Measurements from ENCODE around the gene MALAT1. TPM values are rescaled to one million over a fixed set of nuclear protein-coding genes. Genes with fewer than 3 reads are reported as not detected.

MALAT1 gene
- total and polyA plus RNA-seq, 2 experiments from 2014 or later: 2,206 to 6,020 TPM

DNA sequence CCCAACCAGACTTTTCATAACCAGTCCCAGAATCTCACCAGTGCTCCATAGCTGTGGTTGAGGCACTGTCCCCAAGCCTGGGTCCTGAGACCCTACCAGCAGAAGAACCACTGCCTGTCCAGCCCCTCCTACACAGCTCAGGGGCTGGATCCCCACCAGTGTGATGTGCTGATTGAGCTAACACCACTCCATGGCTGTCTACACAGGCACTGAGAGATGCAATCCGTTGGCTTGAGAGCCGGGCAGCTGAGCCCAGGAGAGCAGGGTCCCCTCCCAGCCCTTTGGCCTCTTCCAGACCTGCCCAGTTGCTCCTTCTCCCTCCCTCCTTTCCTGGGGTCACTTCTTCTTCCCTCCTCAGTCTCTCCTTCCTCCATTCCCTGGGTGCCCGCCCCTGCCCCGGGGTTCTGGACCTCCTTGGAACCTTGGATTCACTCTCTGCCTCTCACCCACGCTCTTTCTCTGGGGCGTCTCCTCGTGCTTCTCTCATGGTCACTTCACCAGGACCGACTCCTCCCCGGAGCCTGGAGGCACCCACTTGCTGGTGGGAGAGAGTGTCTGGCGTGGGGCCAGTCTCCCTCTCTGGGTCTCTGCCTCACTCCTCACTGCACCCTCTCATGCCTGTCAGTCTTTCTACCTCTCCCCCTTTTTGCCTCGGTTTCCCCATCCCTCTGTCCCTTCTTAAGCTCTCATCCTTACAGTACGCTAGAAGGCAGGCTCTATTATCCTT lies 25.3 kb downstream of the MALAT1 start:
- peak overlapping the region; percentile 55 for H3K4me3 ChIP-seq
- peaks cover 3% of the 10 kb centered on the region for H3K4me1 ChIP-seq (ENCODE audit: insufficient read depth)
- DNase-seq (ENCODE audit: low spot score) (no peak), ATAC-seq (peak; percentile 5; the same call in 2 of the 3 replicates)
- H4K20me1 ChIP-seq (replicated peaks; ENCODE audit: insufficient read depth): no peaks in the 10 kb centered on the region; the same call in 1 of the 2 replicates
- TF ChIP-seq STAT1 (IDR thresholded peaks at IDR 0.05; ENCODE audit: unreplicated experiment): no peak
- TF ChIP-seq JUNB (IDR thresholded peaks at IDR 0.05; ENCODE audit: unreplicated experiment): no peak
- TF ChIP-seq, protein P1, sequence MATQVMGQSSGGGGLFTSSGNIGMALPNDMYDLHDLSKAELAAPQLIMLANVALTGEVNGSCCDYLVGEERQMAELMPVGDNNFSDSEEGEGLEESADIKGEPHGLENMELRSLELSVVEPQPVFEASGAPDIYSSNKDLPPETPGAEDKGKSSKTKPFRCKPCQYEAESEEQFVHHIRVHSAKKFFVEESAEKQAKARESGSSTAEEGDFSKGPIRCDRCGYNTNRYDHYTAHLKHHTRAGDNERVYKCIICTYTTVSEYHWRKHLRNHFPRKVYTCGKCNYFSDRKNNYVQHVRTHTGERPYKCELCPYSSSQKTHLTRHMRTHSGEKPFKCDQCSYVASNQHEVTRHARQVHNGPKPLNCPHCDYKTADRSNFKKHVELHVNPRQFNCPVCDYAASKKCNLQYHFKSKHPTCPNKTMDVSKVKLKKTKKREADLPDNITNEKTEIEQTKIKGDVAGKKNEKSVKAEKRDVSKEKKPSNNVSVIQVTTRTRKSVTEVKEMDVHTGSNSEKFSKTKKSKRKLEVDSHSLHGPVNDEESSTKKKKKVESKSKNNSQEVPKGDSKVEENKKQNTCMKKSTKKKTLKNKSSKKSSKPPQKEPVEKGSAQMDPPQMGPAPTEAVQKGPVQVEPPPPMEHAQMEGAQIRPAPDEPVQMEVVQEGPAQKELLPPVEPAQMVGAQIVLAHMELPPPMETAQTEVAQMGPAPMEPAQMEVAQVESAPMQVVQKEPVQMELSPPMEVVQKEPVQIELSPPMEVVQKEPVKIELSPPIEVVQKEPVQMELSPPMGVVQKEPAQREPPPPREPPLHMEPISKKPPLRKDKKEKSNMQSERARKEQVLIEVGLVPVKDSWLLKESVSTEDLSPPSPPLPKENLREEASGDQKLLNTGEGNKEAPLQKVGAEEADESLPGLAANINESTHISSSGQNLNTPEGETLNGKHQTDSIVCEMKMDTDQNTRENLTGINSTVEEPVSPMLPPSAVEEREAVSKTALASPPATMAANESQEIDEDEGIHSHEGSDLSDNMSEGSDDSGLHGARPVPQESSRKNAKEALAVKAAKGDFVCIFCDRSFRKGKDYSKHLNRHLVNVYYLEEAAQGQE (IDR thresholded peaks at IDR 0.05; ENCODE audit: unreplicated experiment): no peak
- no peak for TF ChIP-seq NANOG (IDR thresholded peaks at IDR 0.05; ENCODE audit: borderline replicate concordance)
- TF ChIP-seq, protein P2, sequence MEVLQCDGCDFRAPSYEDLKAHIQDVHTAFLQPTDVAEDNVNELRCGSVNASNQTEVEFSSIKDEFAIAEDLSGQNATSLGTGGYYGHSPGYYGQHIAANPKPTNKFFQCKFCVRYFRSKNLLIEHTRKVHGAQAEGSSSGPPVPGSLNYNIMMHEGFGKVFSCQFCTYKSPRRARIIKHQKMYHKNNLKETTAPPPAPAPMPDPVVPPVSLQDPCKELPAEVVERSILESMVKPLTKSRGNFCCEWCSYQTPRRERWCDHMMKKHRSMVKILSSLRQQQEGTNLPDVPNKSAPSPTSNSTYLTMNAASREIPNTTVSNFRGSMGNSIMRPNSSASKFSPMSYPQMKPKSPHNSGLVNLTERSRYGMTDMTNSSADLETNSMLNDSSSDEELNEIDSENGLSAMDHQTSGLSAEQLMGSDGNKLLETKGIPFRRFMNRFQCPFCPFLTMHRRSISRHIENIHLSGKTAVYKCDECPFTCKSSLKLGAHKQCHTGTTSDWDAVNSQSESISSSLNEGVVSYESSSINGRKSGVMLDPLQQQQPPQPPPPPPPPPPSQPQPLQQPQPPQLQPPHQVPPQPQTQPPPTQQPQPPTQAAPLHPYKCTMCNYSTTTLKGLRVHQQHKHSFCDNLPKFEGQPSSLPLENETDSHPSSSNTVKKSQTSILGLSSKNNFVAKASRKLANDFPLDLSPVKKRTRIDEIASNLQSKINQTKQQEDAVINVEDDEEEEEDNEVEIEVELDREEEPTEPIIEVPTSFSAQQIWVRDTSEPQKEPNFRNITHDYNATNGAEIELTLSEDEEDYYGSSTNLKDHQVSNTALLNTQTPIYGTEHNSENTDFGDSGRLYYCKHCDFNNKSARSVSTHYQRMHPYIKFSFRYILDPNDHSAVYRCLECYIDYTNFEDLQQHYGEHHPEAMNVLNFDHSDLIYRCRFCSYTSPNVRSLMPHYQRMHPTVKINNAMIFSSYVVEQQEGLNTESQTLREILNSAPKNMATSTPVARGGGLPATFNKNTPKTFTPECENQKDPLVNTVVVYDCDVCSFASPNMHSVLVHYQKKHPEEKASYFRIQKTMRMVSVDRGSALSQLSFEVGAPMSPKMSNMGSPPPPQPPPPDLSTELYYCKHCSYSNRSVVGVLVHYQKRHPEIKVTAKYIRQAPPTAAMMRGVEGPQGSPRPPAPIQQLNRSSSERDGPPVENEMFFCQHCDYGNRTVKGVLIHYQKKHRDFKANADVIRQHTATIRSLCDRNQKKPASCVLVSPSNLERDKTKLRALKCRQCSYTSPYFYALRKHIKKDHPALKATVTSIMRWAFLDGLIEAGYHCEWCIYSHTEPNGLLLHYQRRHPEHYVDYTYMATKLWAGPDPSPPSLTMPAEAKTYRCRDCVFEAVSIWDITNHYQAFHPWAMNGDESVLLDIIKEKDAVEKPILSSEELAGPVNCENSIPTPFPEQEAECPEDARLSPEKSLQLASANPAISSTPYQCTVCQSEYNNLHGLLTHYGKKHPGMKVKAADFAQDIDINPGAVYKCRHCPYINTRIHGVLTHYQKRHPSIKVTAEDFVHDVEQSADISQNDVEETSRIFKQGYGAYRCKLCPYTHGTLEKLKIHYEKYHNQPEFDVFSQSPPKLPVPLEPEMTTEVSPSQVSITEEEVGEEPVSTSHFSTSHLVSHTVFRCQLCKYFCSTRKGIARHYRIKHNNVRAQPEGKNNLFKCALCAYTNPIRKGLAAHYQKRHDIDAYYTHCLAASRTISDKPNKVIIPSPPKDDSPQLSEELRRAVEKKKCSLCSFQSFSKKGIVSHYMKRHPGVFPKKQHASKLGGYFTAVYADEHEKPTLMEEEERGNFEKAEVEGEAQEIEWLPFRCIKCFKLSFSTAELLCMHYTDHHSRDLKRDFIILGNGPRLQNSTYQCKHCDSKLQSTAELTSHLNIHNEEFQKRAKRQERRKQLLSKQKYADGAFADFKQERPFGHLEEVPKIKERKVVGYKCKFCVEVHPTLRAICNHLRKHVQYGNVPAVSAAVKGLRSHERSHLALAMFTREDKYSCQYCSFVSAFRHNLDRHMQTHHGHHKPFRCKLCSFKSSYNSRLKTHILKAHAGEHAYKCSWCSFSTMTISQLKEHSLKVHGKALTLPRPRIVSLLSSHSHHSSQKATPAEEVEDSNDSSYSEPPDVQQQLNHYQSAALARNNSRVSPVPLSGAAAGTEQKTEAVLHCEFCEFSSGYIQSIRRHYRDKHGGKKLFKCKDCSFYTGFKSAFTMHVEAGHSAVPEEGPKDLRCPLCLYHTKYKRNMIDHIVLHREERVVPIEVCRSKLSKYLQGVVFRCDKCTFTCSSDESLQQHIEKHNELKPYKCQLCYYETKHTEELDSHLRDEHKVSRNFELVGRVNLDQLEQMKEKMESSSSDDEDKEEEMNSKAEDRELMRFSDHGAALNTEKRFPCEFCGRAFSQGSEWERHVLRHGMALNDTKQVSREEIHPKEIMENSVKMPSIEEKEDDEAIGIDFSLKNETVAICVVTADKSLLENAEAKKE (CRISPR knock-in tag; IDR thresholded peaks at IDR 0.05): no peak
- TF ChIP-seq ZNF114 (CRISPR knock-in tag; IDR thresholded peaks at IDR 0.05): no peak
- no peak for TF ChIP-seq POLR2AphosphoS5 (IDR thresholded peaks at IDR 0.05; ENCODE audit: low read depth)
- no peak for TF ChIP-seq ZNF331 (CRISPR knock-in tag; IDR thresholded peaks at IDR 0.05; ENCODE audit: low read depth)
- TF ChIP-seq, protein P3, sequence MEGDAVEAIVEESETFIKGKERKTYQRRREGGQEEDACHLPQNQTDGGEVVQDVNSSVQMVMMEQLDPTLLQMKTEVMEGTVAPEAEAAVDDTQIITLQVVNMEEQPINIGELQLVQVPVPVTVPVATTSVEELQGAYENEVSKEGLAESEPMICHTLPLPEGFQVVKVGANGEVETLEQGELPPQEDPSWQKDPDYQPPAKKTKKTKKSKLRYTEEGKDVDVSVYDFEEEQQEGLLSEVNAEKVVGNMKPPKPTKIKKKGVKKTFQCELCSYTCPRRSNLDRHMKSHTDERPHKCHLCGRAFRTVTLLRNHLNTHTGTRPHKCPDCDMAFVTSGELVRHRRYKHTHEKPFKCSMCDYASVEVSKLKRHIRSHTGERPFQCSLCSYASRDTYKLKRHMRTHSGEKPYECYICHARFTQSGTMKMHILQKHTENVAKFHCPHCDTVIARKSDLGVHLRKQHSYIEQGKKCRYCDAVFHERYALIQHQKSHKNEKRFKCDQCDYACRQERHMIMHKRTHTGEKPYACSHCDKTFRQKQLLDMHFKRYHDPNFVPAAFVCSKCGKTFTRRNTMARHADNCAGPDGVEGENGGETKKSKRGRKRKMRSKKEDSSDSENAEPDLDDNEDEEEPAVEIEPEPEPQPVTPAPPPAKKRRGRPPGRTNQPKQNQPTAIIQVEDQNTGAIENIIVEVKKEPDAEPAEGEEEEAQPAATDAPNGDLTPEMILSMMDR (conservative IDR thresholded peaks at IDR 0.05; ENCODE audit: low read depth in 2 of 2): no peak
- no peak for TF ChIP-seq CREB1 (CRISPR knock-in tag; IDR thresholded peaks at IDR 0.05; ENCODE audit: low read depth)
- TF ChIP-seq EZH2phosphoT487 (IDR thresholded peaks at IDR 0.05; ENCODE audit: unreplicated experiment): no peak
- H3K4me1 Mint-ChIP-seq: peaks cover 15% of the 10 kb centered on the region
- H3K27me3 ChIP-seq (ENCODE audit: insufficient read depth): 0 out of 2 replicates have a peak, but pooled peaks cover 5% of the 10 kb centered on the region
- H3K79me2 ChIP-seq (replicated peaks; ENCODE audit: insufficient read depth): no peaks in the 10 kb centered on the region
- H3K36me3 Mint-ChIP-seq (ENCODE audit: low read depth): peaks cover 15% of the 10 kb centered on the region; the same call in 2 of the 3 replicates
- H3K4me3 Mint-ChIP-seq: peak overlapping the region; percentile 72
- H3F3A ChIP-seq (replicated peaks; ENCODE audit: low read depth): peaks cover 9% of the 10 kb centered on the region; the same call in 1 of the 2 replicates
- peaks cover 9% of the 10 kb centered on the region for H3K27me3 Mint-ChIP-seq (ENCODE audit: insufficient read depth, low read depth, poor library complexity)
- no peak overlapping the region for H3K27ac ChIP-seq (ENCODE audit: low read depth)
- peak overlapping the region; percentile 99 for H2AFZ ChIP-seq
- H3K4me2 ChIP-seq: peak overlapping the region; percentile 81
- H3K36me3 ChIP-seq (ENCODE audit: insufficient read depth): no peaks in the 10 kb centered on the region
- no peaks in the 10 kb centered on the region for H3K9me3 Mint-ChIP-seq
- H3K9me2 ChIP-seq (ENCODE audit: insufficient read depth): no peaks in the 10 kb centered on the region
- H3K27ac Mint-ChIP-seq: no peak overlapping the region

All from GM23338 (cell line).